ENCODE results near the gene PRR14L.

- TF ChIP-seq POLR2AphosphoS5 (IDR thresholded peaks at IDR 0.05; ENCODE audit: low read depth, low read length) (no peak), POLR2A (IDR thresholded peaks at IDR 0.05; ENCODE audit: low read depth, low read length) (no peak), TAF1 (IDR thresholded peaks at IDR 0.05; ENCODE audit: borderline replicate concordance, low read depth, low read length) (no peak)
Measured at GRCh38 chr22:31715147-31715778, 34.7 kb downstream of the PRR14L start.
